ENCODE results near the gene TBX18. TPM values are rescaled to one million over a fixed set of nuclear protein-coding genes. Genes with fewer than 3 reads are reported as not detected.

Gene TBX18
- total and polyA plus RNA-seq, 2 of the 4 experiments (the other 2 are of a cell fraction), result 0.86 to 1.3 TPM

DNA sequence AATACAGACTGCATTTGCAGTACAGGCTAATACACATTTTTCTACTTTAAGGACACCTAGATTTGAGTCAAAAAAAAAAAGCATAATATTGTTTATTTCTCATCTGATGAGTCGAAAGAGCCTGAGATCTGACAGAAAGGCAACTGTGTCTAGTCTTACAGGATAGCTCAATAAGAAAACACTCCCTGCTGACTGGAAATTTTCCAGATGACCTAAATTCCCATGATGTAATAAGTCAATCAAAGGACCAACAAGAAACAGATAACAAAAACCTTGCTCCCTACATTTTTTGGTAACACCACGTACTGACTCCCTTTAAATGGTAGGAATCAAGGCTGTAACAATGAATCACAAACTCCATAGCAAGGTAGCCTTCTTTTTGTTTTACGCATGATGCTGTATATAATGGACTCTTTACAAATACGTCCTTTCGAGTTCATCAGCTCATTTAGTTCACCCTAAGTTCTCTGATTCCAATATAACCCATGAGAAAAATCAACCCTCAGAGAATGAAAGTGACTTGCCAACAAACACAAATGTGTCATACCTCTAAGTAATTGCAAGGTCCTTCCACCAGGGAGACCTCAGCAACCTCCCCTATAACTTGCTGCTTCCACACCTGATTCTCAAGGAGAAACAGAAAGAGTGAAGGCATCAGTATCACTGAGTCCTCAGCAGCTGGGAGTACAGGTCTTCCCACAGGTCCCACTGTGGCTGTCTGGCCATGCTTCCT, 12.1 kb downstream of the TBX18 start:
- Histone ChIP-seq H4K20me1 (ENCODE audit: insufficient read depth, low read length) (no peaks in the 10 kb centered on the region), H3K56ac (ENCODE audit: extremely low read depth, insufficient read depth, low read length) (no peak overlapping the region), H2BK120ac (ENCODE audit: low read depth, low read length) (no peak overlapping the region), H2AK5ac (ENCODE audit: low read depth, low read length) (no peak overlapping the region), H2BK15ac (ENCODE audit: low read depth, low read length) (no peak overlapping the region), H4K5ac (ENCODE audit: low read depth, low read length) (no peak overlapping the region), H3K79me1 (ENCODE audit: low read depth in 1 of 2, low read length in 2 of 2) (no peaks in the 10 kb centered on the region), H3K14ac (replicated peaks; ENCODE audit: low read depth, low read length) (no peak overlapping the region), H3K18ac (ENCODE audit: low read depth, low read length) (no peak overlapping the region), H4K8ac (ENCODE audit: low read depth in 2 of 2, low read length in 2 of 2) (no peak overlapping the region), H3K27me3 (ENCODE audit: control insufficient read depth, insufficient read depth, low read length) (peaks cover 2% of the 10 kb centered on the region), H3K36me3 (ENCODE audit: control insufficient read depth, insufficient read depth, low read length) (no peaks in the 10 kb centered on the region), H3K27ac (ENCODE audit: insufficient read depth, low read length) (no peak overlapping the region), H3K9ac (ENCODE audit: low read depth, low read length) (no peak overlapping the region), H3K4ac (ENCODE audit: low read depth, low read length) (no peak overlapping the region), H3K9me1 (ENCODE audit: insufficient read depth, low read length) (no peaks in the 10 kb centered on the region), H2AK9ac (replicated peaks; ENCODE audit: low read depth, low read length, poor library complexity) (no peak overlapping the region), H3K4me2 (ENCODE audit: low read depth, low read length) (no peak overlapping the region), H3K9me3 (ENCODE audit: control insufficient read depth, insufficient read depth, low read length) (no peaks in the 10 kb centered on the region), H2AFZ (replicated peaks; ENCODE audit: low read length, poor library complexity) (no peak overlapping the region), H3K23ac (ENCODE audit: low read depth, low read length) (no peak overlapping the region), H3K4me3 (ENCODE audit: insufficient read depth, low read depth, low read length) (no peak overlapping the region), H2BK20ac (ENCODE audit: low read depth, low read length) (no peak overlapping the region), H2BK5ac (ENCODE audit: low read depth, low read length, poor library complexity, severe bottlenecking) (no peak overlapping the region), H4K91ac (ENCODE audit: insufficient read depth, low read depth, low read length) (no peak overlapping the region), H3K4me1 (ENCODE audit: control insufficient read depth, insufficient read depth, low read length) (no peaks in the 10 kb centered on the region)
- POLR2A ChIA-PET (ENCODE audit: unreplicated experiment), result no interaction called here
- no TSS peak for BruUV-seq (replicated peaks)
- DNase-seq, result no peak
- TF ChIP-seq RFX5 (IDR thresholded peaks at IDR 0.05; ENCODE audit: low read depth, low read length), result no peak
- TF ChIP-seq RCOR1 (IDR thresholded peaks at IDR 0.05; ENCODE audit: insufficient replicate concordance, low read length), result no peak
- no peak for TF ChIP-seq CEBPB (IDR thresholded peaks at IDR 0.05; ENCODE audit: low read depth, low read length)
- TF ChIP-seq, protein P1, sequence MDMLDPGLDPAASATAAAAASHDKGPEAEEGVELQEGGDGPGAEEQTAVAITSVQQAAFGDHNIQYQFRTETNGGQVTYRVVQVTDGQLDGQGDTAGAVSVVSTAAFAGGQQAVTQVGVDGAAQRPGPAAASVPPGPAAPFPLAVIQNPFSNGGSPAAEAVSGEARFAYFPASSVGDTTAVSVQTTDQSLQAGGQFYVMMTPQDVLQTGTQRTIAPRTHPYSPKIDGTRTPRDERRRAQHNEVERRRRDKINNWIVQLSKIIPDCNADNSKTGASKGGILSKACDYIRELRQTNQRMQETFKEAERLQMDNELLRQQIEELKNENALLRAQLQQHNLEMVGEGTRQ (IDR thresholded peaks at IDR 0.05; ENCODE audit: low read depth, low read length), result no peak
- TF ChIP-seq FOS (IDR thresholded peaks at IDR 0.05; ENCODE audit: low read depth, low read length), result no peak
- TF ChIP-seq MAFK (IDR thresholded peaks at IDR 0.05; ENCODE audit: low read depth, low read length), result no peak
- no peak for TF ChIP-seq CHD1 (IDR thresholded peaks at IDR 0.05; ENCODE audit: low read depth, low read length)
- no peak for TF ChIP-seq POLR2A (IDR thresholded peaks at IDR 0.05; ENCODE audit: low read depth, low read length)
- no peak for TF ChIP-seq MAZ (IDR thresholded peaks at IDR 0.05; ENCODE audit: borderline replicate concordance, low read depth, low read length)
- TF ChIP-seq, protein P2, sequence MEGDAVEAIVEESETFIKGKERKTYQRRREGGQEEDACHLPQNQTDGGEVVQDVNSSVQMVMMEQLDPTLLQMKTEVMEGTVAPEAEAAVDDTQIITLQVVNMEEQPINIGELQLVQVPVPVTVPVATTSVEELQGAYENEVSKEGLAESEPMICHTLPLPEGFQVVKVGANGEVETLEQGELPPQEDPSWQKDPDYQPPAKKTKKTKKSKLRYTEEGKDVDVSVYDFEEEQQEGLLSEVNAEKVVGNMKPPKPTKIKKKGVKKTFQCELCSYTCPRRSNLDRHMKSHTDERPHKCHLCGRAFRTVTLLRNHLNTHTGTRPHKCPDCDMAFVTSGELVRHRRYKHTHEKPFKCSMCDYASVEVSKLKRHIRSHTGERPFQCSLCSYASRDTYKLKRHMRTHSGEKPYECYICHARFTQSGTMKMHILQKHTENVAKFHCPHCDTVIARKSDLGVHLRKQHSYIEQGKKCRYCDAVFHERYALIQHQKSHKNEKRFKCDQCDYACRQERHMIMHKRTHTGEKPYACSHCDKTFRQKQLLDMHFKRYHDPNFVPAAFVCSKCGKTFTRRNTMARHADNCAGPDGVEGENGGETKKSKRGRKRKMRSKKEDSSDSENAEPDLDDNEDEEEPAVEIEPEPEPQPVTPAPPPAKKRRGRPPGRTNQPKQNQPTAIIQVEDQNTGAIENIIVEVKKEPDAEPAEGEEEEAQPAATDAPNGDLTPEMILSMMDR (conservative IDR thresholded peaks at IDR 0.05; ENCODE audit: low read depth, low read length), result no peak
- TF ChIP-seq SMC3 (IDR thresholded peaks at IDR 0.05; ENCODE audit: low read depth, low read length), result no peak
- TF ChIP-seq NFE2L2 (IDR thresholded peaks at IDR 0.05; ENCODE audit: low read depth, low read length), result no peak
- TF ChIP-seq, protein P3, sequence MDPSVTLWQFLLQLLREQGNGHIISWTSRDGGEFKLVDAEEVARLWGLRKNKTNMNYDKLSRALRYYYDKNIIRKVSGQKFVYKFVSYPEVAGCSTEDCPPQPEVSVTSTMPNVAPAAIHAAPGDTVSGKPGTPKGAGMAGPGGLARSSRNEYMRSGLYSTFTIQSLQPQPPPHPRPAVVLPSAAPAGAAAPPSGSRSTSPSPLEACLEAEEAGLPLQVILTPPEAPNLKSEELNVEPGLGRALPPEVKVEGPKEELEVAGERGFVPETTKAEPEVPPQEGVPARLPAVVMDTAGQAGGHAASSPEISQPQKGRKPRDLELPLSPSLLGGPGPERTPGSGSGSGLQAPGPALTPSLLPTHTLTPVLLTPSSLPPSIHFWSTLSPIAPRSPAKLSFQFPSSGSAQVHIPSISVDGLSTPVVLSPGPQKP (IDR thresholded peaks at IDR 0.05; ENCODE audit: borderline replicate concordance, low read depth, low read length), result no peak
- no CpG with 5 or more reads among the region's 5 CpGs for WGBS, 2 experiments (ENCODE audit: extremely low coverage in 2 of 2, insufficient read length in 1 of 2)
- CTCF ChIA-PET, result no interaction called here
- dilution Hi-C loops (cut with HindIII; ENCODE audit: low sequenced_read_pairs, unreplicated experiment) (no loop called here), in situ Hi-C loops (cut with MboI; ENCODE audit: low sequenced_read_pairs) (no loop called here), intact Hi-C loops (cut with micrococcal nuclease) (no loop called here)
- no peak for ATAC-seq (ENCODE audit: low read depth)
